GM12891 (cell line): ENCODE measurements around the gene MOB3B.

Experiments
- DNase-seq: peaks from one replicate; pipeline ENCODE4 v3.0.0; 2011; ENCODE audit warnings: low spot score; ENCODE audit not compliant: insufficient read length
- FAIRE-seq: peaks from 2 replicates; lab custom pipeline; 2011; peaks lifted over from hg19 to GRCh38; lab: Jason Lieb, UNC
- PAX5 ChIP-seq: IDR thresholded peaks from 2 replicates; pipeline ENCODE4 v1.6.1; 2011; ENCODE audit warnings: low read length, moderate library complexity, mild to moderate bottlenecking; ENCODE audit not compliant: insufficient read depth, severe bottlenecking
- POLR2A ChIP-seq: IDR thresholded peaks from 2 replicates; pipeline ENCODE4 v1.6.1; 2011; ENCODE audit warnings: low read depth, low read length, control low read depth
- POLR2AphosphoS5 ChIP-seq: IDR thresholded peaks from 2 replicates; pipeline ENCODE4 v1.6.1; 2011; ENCODE audit warnings: low read depth, low read length, control low read depth
- POU2F2 ChIP-seq: IDR thresholded peaks from 2 replicates; pipeline ENCODE4 v1.6.1; 2011; ENCODE audit warnings: low read depth, mild to moderate bottlenecking, control low read depth, low read length, moderate library complexity
- SPI1 ChIP-seq: IDR thresholded peaks from 2 replicates; pipeline ENCODE4 v1.6.1; 2011; ENCODE audit warnings: low read depth, low read length, control low read depth
- TAF1 ChIP-seq: IDR thresholded peaks from 2 replicates; pipeline ENCODE4 v1.6.1; 2011; ENCODE audit warnings: low read depth, low read length, control low read depth

The MOB3B gene

GRCh38 chr9:27373851-27374250 is 155.8 kb downstream of the MOB3B start:
- TF ChIP-seq POLR2A (no peak), SPI1 (peak; percentile 49; the same call in 1 of the 2 replicates)
- FAIRE-seq (peak; percentile 35), DNase-seq (no peak)

GRCh38 chr9:27372615-27373014 is 157.0 kb downstream of the MOB3B start:
- no peak for TF ChIP-seq POLR2AphosphoS5
- TF ChIP-seq PAX5, result no peak
- no peak for TF ChIP-seq POLR2A
- no peak for TF ChIP-seq POU2F2
- no peak for TF ChIP-seq TAF1
- TF ChIP-seq SPI1, result no peak
- FAIRE-seq, result no peak

GRCh38 chr9:27371382-27371781 is 158.2 kb downstream of the MOB3B start:
- DNase-seq, result no peak
- no peak for FAIRE-seq
- TF ChIP-seq POLR2A (no peak), PAX5 (no peak), TAF1 (no peak), SPI1 (no peak), POU2F2 (no peak), POLR2AphosphoS5 (no peak)

More at GRCh38 chr9:27372615-27373014, 157.0 kb downstream of the MOB3B start:
- no peak for DNase-seq

- peak; percentile 58 for FAIRE-seq
- no peak for DNase-seq
- TF ChIP-seq TAF1 (no peak), SPI1 (no peak), POLR2AphosphoS5 (no peak), PAX5 (no peak), POLR2A (no peak), POU2F2 (no peak)
These were observed 160.0 kb downstream of the MOB3B start for GRCh38 chr9:27369591-27369990.

- TF ChIP-seq POLR2AphosphoS5 (no peak), POLR2A (no peak)
- no peak for DNase-seq
- FAIRE-seq, result peak; percentile 38
These were observed 161.2 kb downstream of the MOB3B start for GRCh38 chr9:27368316-27368985.

GRCh38 chr9:27367921-27368315 is 161.7 kb downstream of the MOB3B start:
- FAIRE-seq (peak; percentile 59), DNase-seq (no peak)
- no peak for TF ChIP-seq POLR2AphosphoS5
- TF ChIP-seq TAF1, result no peak
- TF ChIP-seq POLR2A, result no peak
- no peak for TF ChIP-seq PAX5
- no peak for TF ChIP-seq SPI1
- no peak for TF ChIP-seq POU2F2

- no peak for DNase-seq
- FAIRE-seq, result peak; percentile 82
- TF ChIP-seq SPI1, result peak; percentile 64
- no peak for TF ChIP-seq POLR2A
- peak; percentile 92 for TF ChIP-seq POU2F2
- TF ChIP-seq TAF1, result no peak
- no peak for TF ChIP-seq PAX5
- TF ChIP-seq POLR2AphosphoS5, result no peak
These were observed 162.3 kb downstream of the MOB3B start for GRCh38 chr9:27367175-27367798.

- FAIRE-seq (peak; percentile 95), DNase-seq (peak; percentile 22)
- TF ChIP-seq SPI1, result no peak
- TF ChIP-seq POLR2AphosphoS5, result no peak
- no peak for TF ChIP-seq POU2F2
- TF ChIP-seq TAF1, result no peak
These were observed 163.8 kb downstream of the MOB3B start for GRCh38 chr9:27365707-27366376.

- FAIRE-seq, result no peak
- TF ChIP-seq POU2F2, result no peak
- TF ChIP-seq POLR2A, result no peak
- TF ChIP-seq TAF1, result no peak
- TF ChIP-seq SPI1, result no peak
- TF ChIP-seq PAX5, result no peak
- TF ChIP-seq POLR2AphosphoS5, result no peak
- no peak for DNase-seq
These were observed 167.0 kb downstream of the MOB3B start for GRCh38 chr9:27362447-27363210.
